ENCODE results near the gene NOXA1. TPM values are rescaled to one million over a fixed set of nuclear protein-coding genes. Genes with fewer than 3 reads are reported as not detected.

The NOXA1 gene
- total RNA-seq, 1 donor, result not detected

DNA sequence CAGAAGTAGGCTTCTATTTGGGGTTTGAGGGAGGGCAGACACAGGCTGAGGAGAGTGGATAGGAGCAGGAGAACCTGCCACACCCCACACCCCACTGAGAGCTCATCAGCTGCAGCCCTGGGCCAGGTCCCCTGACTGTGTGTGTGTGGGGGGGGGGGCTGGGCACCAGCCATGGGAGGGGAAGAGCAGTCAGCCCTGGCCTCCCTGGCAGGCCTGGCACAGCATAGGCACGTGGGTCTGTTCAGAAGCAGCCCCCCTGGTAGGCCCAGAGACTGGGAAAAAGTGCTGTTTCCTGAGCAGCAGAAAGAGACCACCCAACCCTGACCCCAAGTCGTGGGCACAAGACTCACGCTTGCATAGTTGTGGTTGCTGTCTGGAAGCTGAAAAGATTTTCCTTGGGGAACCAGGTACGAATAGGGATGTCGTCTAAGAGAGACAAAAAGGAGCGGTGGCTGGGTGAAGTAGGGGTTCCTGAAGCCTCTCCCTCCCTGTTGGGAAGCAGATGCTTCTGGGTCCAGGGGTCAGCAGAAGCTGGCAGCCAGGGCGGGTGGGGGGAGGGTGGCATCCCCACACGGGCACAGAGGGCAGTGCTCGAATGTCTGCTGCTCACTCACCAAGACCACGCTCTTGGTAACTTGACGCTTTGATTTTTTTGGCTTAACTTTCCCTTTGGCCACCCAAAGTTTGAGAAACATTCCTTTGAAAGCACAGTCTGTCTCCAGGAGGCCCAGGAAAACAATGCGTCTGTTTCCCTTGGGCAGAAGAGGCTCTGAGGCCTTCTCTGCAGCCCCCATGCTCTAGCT lies 33.1 kb downstream of the NOXA1 start:
- no peak overlapping the region for H3K4me3 ChIP-seq (ENCODE audit: low read depth, low read length)
- TF ChIP-seq, protein P1, sequence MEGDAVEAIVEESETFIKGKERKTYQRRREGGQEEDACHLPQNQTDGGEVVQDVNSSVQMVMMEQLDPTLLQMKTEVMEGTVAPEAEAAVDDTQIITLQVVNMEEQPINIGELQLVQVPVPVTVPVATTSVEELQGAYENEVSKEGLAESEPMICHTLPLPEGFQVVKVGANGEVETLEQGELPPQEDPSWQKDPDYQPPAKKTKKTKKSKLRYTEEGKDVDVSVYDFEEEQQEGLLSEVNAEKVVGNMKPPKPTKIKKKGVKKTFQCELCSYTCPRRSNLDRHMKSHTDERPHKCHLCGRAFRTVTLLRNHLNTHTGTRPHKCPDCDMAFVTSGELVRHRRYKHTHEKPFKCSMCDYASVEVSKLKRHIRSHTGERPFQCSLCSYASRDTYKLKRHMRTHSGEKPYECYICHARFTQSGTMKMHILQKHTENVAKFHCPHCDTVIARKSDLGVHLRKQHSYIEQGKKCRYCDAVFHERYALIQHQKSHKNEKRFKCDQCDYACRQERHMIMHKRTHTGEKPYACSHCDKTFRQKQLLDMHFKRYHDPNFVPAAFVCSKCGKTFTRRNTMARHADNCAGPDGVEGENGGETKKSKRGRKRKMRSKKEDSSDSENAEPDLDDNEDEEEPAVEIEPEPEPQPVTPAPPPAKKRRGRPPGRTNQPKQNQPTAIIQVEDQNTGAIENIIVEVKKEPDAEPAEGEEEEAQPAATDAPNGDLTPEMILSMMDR (IDR thresholded peaks at IDR 0.05; ENCODE audit: insufficient read depth, low read depth, low read length), result no peak
- DNase-seq (ENCODE audit: low read depth), result no peak

DNA sequence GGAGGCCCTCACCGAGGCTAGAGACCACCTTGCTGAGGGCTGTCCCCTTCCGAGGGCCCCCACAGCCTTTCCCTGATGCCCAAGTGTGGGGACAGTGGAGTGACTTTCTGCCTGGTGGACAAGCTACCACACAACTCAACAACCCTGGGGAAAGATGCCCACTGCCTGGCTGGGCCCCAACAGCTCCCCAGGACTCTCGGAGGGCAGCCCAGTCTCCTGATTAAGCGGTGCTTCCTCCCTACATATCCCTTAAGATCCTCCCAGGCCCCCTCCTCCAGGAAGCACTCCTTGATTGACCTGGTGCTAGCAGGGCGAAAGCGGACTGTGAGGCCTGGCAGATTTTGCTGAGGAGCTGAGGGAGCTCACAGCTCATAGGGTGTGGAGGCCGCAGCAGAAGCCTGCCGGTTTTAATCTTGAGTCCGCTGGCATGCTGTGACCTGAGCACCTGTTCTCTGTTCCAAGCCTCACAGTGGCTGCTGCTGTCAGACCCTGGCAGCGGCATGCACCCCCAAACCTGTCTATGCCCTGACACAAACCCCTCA lies 33.7 kb downstream of the NOXA1 start:
- TF ChIP-seq, protein P1 (IDR thresholded peaks at IDR 0.05; ENCODE audit: insufficient read depth, low read depth, low read length), result no peak
- no peak overlapping the region for H3K4me3 ChIP-seq (ENCODE audit: low read depth, low read length)
- DNase-seq (ENCODE audit: low read depth), result no peak

DNA sequence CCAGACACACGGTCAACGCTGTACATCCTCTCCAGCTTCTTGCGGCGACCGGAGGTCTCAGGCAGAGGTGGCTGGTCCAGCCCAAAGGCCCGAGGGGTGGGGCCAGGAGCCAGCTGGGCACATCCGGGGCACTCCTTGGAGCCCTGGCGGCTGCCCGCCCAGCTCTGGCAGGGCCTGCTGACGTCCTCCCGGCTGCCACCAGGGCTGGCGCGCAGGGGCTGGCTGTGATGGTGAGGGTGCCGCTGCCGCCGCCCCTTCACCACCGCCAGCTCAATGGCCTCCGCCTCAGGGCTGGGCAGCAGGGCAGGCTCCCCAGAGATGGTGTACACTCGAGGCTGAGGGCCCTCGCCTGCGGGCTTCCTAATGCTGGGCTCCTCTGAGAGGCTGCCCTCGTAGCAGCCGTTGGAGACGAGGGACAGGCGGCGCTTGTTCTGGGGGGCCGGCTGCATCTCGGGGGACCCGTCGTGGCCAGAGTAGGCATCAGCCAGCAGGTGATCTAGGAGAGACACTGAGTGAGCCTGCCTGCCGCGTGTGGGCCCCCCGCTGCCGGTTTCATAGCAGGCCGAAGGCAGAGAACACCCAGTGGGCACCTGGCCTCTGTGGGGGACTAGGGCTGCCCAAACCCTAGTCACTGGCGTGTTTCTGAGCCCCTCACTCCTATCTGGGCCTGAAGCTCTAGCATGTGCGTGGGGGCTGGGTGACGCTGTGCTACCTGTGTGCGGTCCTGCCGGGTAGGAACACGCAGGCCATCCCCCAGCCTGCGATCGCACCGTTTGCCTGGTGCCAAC lies 34.4 kb downstream of the NOXA1 start:
- DNase-seq (ENCODE audit: low read depth), result no peak
- peak overlapping the region; percentile 71 for H3K4me3 ChIP-seq (ENCODE audit: low read depth, low read length)
- TF ChIP-seq, protein P1 (IDR thresholded peaks at IDR 0.05; ENCODE audit: insufficient read depth, low read depth, low read length), result no peak

DNA sequence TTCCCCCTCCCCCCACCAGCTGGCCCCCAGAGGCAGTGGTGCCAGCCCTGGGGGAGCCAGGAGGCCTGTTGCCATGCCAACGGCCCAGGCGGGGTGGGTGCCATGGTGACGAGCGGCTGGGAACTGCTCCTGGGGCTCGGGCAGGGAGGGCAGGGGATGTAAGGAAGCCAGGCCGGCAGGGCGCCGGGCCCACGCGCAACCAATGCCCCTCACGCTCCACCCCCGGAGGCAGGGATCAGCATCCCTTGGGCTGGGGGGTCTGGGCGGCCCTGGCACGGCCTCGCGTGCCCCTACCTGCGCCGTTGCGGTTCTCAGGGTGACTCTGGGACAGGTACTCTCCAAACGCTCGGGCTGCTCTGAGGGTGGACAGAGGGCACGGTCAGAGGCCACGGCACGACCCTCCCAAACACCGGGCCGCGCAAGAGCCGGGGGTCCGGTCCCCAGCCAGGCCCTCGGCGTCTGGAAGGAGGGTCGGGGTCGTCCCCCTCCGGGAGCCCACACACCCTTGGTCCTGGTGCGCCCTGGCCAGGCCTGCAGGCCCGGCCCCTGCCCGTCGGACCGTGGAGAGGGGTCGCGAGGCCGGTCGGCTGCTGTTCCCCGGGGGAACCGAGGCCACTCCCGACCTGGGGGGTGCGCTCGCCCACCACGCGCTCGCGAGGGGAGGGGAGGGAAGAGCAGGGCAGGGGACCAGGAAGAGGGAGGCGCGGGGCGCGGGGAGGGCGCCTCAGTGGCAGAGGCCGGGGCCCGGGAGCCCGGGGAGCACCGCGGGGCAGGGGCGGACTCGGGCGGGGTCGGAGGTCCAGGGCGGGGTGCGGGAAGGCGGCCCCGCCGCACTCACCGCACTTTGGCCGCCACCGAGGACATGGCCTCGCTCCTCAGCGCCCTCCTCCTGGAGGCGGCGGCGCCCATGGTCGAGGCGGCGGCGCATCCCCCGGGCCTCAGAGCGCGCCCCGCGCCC lies 35.3 kb downstream of the NOXA1 start:
- peak overlapping the region; percentile 71 for H3K4me3 ChIP-seq (ENCODE audit: low read depth, low read length)
- DNase-seq (ENCODE audit: low read depth), result no peak
- TF ChIP-seq, protein P1 (IDR thresholded peaks at IDR 0.05; ENCODE audit: insufficient read depth, low read depth, low read length), result no peak

DNA sequence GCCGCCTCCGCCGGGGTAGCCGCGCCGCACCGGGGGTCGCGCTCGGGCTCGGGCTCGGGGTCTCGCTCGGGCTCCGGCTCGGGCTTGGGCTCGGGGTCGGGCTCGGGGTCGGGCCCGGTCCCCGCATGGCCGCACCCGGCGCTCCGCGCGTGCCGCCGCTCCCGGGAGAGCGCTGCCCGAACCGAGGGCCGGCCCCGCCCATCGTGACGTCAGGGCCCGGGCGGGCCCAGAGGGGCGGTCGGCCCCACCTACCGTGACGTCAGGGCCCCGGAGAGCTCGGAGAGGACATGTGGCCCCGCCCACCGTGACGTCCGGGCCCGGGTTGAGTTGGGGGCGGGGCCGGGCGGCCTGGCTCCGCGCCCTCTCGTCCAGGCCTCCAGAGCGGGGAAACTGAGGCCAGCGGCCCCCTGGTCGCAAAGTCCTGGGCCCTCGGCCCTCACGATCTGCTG lies 36.0 kb downstream of the NOXA1 start, which contains the start of gene NSMF:
Gene NSMF, minus strand, starts transcription at position 183 of the 449 bp plus-strand sequence. CDS start 232 bp downstream, outside the sequence.
- TF ChIP-seq, protein P1 (IDR thresholded peaks at IDR 0.05; ENCODE audit: insufficient read depth, low read depth, low read length), result no peak
- DNase-seq (ENCODE audit: low read depth), result peak; percentile 94
- H3K4me3 ChIP-seq (ENCODE audit: low read depth, low read length), result peak within 1 kb of the TSS; percentile 71

All from fibroblast of villous mesenchyme (primary cell).